CD4-positive, alpha-beta T cell (primary cell): ENCODE measurements around the gene ADORA2B. TPM values are rescaled to one million over a fixed set of nuclear protein-coding genes. Genes with fewer than 3 reads are reported as not detected.

ENCODE experiments used
- ATAC-seq: fragments of 200-7000 bp; cut with Tn5 transposase; one replicate; pipeline ENCODE4 v1.10.0; 2022; ENCODE audit warnings: mild to moderate bottlenecking; ENCODE audit not compliant: poor library complexity
- CTCF ChIA-PET: fragments of 350-600 bp; sonication (Branson Sonifier 250); formaldehyde crosslinking; loops from one replicate; lab custom pipeline; 2021; ENCODE audit warnings: antibody characterized with exemption, inconsistent platforms; lab: Charles Lee
- POLR2A ChIA-PET: fragments of 350-600 bp; sonication (Branson Sonifier 250); formaldehyde crosslinking; loops from one replicate; lab custom pipeline; 2021; ENCODE audit warnings: antibody characterized with exemption, inconsistent platforms; lab: Charles Lee
- DNase-seq, 14 experiments: peaks; one replicate each; pipeline ENCODE4 v3.0.0-alpha.2; 2013 to 2020; ENCODE audit warnings: mixed read lengths in 2 of 14
- H3K27ac ChIP-seq, 2 donors: one replicate each; pipeline versions ENCODE4 v1.5.1 to v1.7.0; 2013; ENCODE audit warnings: low read length in 2 of 2, low read depth in 1 of 2, mild to moderate bottlenecking in 1 of 2
- H3K27me3 ChIP-seq, 2 experiments: 1 replicate in 1 of 2; 2 replicates in 1 of 2; pipeline versions ENCODE4 v1.6.1 to v1.7.0; 2013; ENCODE audit warnings: low read length in 2 of 2, control low read depth in 1 of 2, mild to moderate bottlenecking in 1 of 2, moderate library complexity in 1 of 2; ENCODE audit not compliant: insufficient read depth in 2 of 2, control insufficient read depth in 1 of 2
- H3K36me3 ChIP-seq: one replicate; pipeline ENCODE4 v1.6.1; 2013; ENCODE audit warnings: low read length, control low read depth; ENCODE audit not compliant: insufficient read depth
- H3K4me1 ChIP-seq: one replicate; pipeline ENCODE4 v1.6.1; 2013; ENCODE audit warnings: low read length, control low read depth; ENCODE audit not compliant: insufficient read depth
- H3K4me3 ChIP-seq: one replicate; pipeline ENCODE4 v1.5.1; 2013; ENCODE audit warnings: mild to moderate bottlenecking, low read length, moderate library complexity
- H3K9me3 ChIP-seq, 2 experiments: 1 replicate in 1 of 2; 2 replicates in 1 of 2; pipeline versions ENCODE4 v1.6.1 to v1.7.0; 2013; ENCODE audit warnings: low read length in 2 of 2, mild to moderate bottlenecking in 2 of 2, control low read depth in 1 of 2, moderate library complexity in 1 of 2; ENCODE audit not compliant: control insufficient read depth in 1 of 2, insufficient read depth in 1 of 2
- H3K27ac Mint-ChIP-seq: one replicate; pipeline ENCODE4 v1.8.0; 2020; ENCODE audit warnings: mixed read lengths
- H3K27me3 Mint-ChIP-seq: one replicate; pipeline ENCODE4 v1.8.0; 2021; ENCODE audit warnings: mixed read lengths
- H3K36me3 Mint-ChIP-seq: one replicate; pipeline ENCODE4 v1.8.0; 2021; ENCODE audit warnings: low read depth, mixed read lengths
- H3K4me1 Mint-ChIP-seq: one replicate; pipeline ENCODE4 v1.8.0; 2021; ENCODE audit warnings: low read depth, mixed read lengths
- H3K4me3 Mint-ChIP-seq: one replicate; pipeline ENCODE4 v1.8.0; 2020; ENCODE audit warnings: mild to moderate bottlenecking, mixed read lengths
- H3K9me3 Mint-ChIP-seq: one replicate; pipeline ENCODE4 v1.8.0; 2020; ENCODE audit warnings: mixed read lengths
- CTCF ChIP-seq: fragments of 200-600 bp; IDR thresholded peaks from one replicate; pipeline ENCODE4 v1.8.0; 2022; ENCODE audit warnings: antibody characterized with exemption, mild to moderate bottlenecking
- intact Hi-C, 2 experiments: fragments of 100-400 bp; cut with DNase I in 1 of 2; cut with micrococcal nuclease in 1 of 2; formaldehyde crosslinking; loops; one replicate each; pipeline versions ENCODE4 v1.15.1 to v1.9.0; 2023 to 2025; cut with DNase I, micrococcal nuclease
- total RNA-seq, 174 experiments: library from RNA in 2 of 174; stranded (reverse) in 2 of 174; gene quantifications; one replicate each; pipeline ENCODE4 v1.2.3 and lab custom pipeline; 2021 to 2026

ADORA2B gene
- total RNA-seq, 2 experiments from 2014 or later: not detected

- intact Hi-C loops: no loop called here
- no peak for DNase-seq
- Mint-ChIP-seq H3K4me1 (peaks cover 24% of the 10 kb centered on the region), H3K27ac (peak overlapping the region; percentile 90), H3K4me3 (peak overlapping the region; percentile 66), H3K36me3 (no peaks in the 10 kb centered on the region), H3K27me3 (no peaks in the 10 kb centered on the region), H3K9me3 (no peaks in the 10 kb centered on the region)
- POLR2A ChIA-PET: interaction anchor here (0.9 to 1.4 kb wide), 3 partner anchors 15 to 34 kb away, joined by 3 to 6 read pairs (median 5); partner anchors contain the start of genes TTC19 and ZSWIM7
- H3K27me3 ChIP-seq: peaks cover 0 to 5% of the 10 kb centered on the region in 2 experiments
- H3K4me3 ChIP-seq: no peak overlapping the region
- H3K9me3 ChIP-seq: no peaks in the 10 kb centered on the region
- TF ChIP-seq CTCF: no peak
- CTCF ChIA-PET: no interaction called here
- no peak for ATAC-seq
- peaks cover 13% of the 10 kb centered on the region for H3K4me1 ChIP-seq
- H3K27ac ChIP-seq: no peak overlapping the region
- no peaks in the 10 kb centered on the region for H3K36me3 ChIP-seq
Measured at GRCh38 chr17:15966879-15967248, 21.9 kb downstream of the ADORA2B start.

GRCh38 chr17:15967706-15968399 lies 22.9 kb downstream of the ADORA2B start:
- H3K36me3 ChIP-seq: no peaks in the 10 kb centered on the region
- peaks cover 13% of the 10 kb centered on the region for H3K4me1 ChIP-seq
- H3K27me3 ChIP-seq: peaks cover 0 to 5% of the 10 kb centered on the region in 2 experiments
- Mint-ChIP-seq H3K9me3 (no peaks in the 10 kb centered on the region), H3K36me3 (no peaks in the 10 kb centered on the region), H3K27me3 (no peaks in the 10 kb centered on the region), H3K4me3 (no peak overlapping the region), H3K27ac (no peak overlapping the region), H3K4me1 (peaks cover 24% of the 10 kb centered on the region)
- H3K4me3 ChIP-seq: no peak overlapping the region
- no peak overlapping the region for H3K27ac ChIP-seq
- intact Hi-C loops: no loop called here
- POLR2A ChIA-PET: no interaction called here
- DNase-seq (no peak), ATAC-seq (no peak)
- H3K9me3 ChIP-seq: no peaks in the 10 kb centered on the region
- CTCF ChIA-PET: no interaction called here
- no peak for TF ChIP-seq CTCF

- H3K4me1 Mint-ChIP-seq: peaks cover 24% of the 10 kb centered on the region
- H3K4me3 Mint-ChIP-seq: no peak overlapping the region
- intact Hi-C loops: no loop called here
- Histone ChIP-seq H3K4me3 (no peak overlapping the region), H3K27me3 (peaks cover 0 to 5% of the 10 kb centered on the region in 2 experiments), H3K27ac (no peak overlapping the region), H3K4me1 (peaks cover 13% of the 10 kb centered on the region), H3K9me3 (no peaks in the 10 kb centered on the region), H3K36me3 (no peaks in the 10 kb centered on the region)
- peaks cover 9% of the 10 kb centered on the region for H3K36me3 Mint-ChIP-seq
- DNase-seq (no peak), ATAC-seq (no peak)
- ChIA-PET CTCF (no interaction called here), POLR2A (no interaction called here)
- H3K27ac Mint-ChIP-seq: no peak overlapping the region
- no peaks in the 10 kb centered on the region for H3K9me3 Mint-ChIP-seq
- no peaks in the 10 kb centered on the region for H3K27me3 Mint-ChIP-seq
- no peak for TF ChIP-seq CTCF
Measured at GRCh38 chr17:15969463-15969862, 24.5 kb downstream of the ADORA2B start.
